ENCODE measurements around the gene LRRC8B. TPM values are rescaled to one million over a fixed set of nuclear protein-coding genes. Genes with fewer than 3 reads are reported as not detected.

The LRRC8B gene
- total RNA-seq, 2 experiments from 2014 or later, result 4.4 to 9.9 TPM

- Histone ChIP-seq H3K9me2 (ENCODE audit: insufficient read depth, low read length) (no peaks in the 10 kb centered on the region), H4K20me1 (ENCODE audit: insufficient read depth, low read length) (no peaks in the 10 kb centered on the region), H3K36me3 (ENCODE audit: insufficient read depth, low read length) (no peaks in the 10 kb centered on the region), H3K79me2 (ENCODE audit: insufficient read depth, low read depth, low read length) (peaks cover 12% of the 10 kb centered on the region; the same call in 1 of the 2 replicates), H3K4me1 (ENCODE audit: insufficient read depth, low read length, poor library complexity, severe bottlenecking) (peaks cover 9% of the 10 kb centered on the region), H3K4me2 (ENCODE audit: low read length) (no peak overlapping the region), H3K9me3 (ENCODE audit: low read length) (no peaks in the 10 kb centered on the region), H3K27ac (ENCODE audit: low read depth, low read length, poor library complexity, severe bottlenecking) (no peak overlapping the region), H2AFZ (ENCODE audit: low read length) (no peak overlapping the region), H3K4me3 (ENCODE audit: low read depth, low read length, poor library complexity, severe bottlenecking) (no peak overlapping the region)
- DNase-seq (ENCODE audit: low spot score), result no peak
- no TSS peak for BruUV-seq (replicated peaks)
- no peak for TF ChIP-seq EZH2phosphoT487 (IDR thresholded peaks at IDR 0.05; ENCODE audit: borderline replicate concordance, low read depth, low read length)
- TF ChIP-seq CTCF (conservative IDR thresholded peaks at IDR 0.05; ENCODE audit: low read length), result no peak
- intact Hi-C loops (cut with micrococcal nuclease; ENCODE audit: unreplicated experiment), result no loop called here
- POLR2A ChIA-PET, result no interaction called here
- CTCF ChIA-PET (ENCODE audit: unreplicated experiment), result no interaction called here
These were observed 23.0 kb downstream of the LRRC8B start for GRCh38 chr1:89547563-89548116.

GRCh38 chr1:89548122-89548857, 23.7 kb downstream of the LRRC8B start:
- BruUV-seq (replicated peaks), result no TSS peak
- no peak for TF ChIP-seq CTCF (conservative IDR thresholded peaks at IDR 0.05; ENCODE audit: low read length)
- no peak for TF ChIP-seq EZH2phosphoT487 (IDR thresholded peaks at IDR 0.05; ENCODE audit: borderline replicate concordance, low read depth, low read length)
- Histone ChIP-seq H3K4me1 (ENCODE audit: insufficient read depth, low read length, poor library complexity, severe bottlenecking) (peaks cover 16% of the 10 kb centered on the region), H4K20me1 (ENCODE audit: insufficient read depth, low read length) (no peaks in the 10 kb centered on the region), H3K9me3 (ENCODE audit: low read length) (no peaks in the 10 kb centered on the region), H2AFZ (ENCODE audit: low read length) (no peak overlapping the region), H3K9me2 (ENCODE audit: insufficient read depth, low read length) (no peaks in the 10 kb centered on the region), H3K4me3 (ENCODE audit: low read depth, low read length, poor library complexity, severe bottlenecking) (no peak overlapping the region), H3K36me3 (ENCODE audit: insufficient read depth, low read length) (no peaks in the 10 kb centered on the region), H3K4me2 (ENCODE audit: low read length) (no peak overlapping the region), H3K79me2 (ENCODE audit: insufficient read depth, low read depth, low read length) (peaks cover 12% of the 10 kb centered on the region; the same call in 1 of the 2 replicates), H3K27ac (ENCODE audit: low read depth, low read length, poor library complexity, severe bottlenecking) (no peak overlapping the region)
- DNase-seq (ENCODE audit: low spot score), result no peak
- POLR2A ChIA-PET, result no interaction called here
- intact Hi-C loops (cut with micrococcal nuclease; ENCODE audit: unreplicated experiment), result no loop called here
- CTCF ChIA-PET (ENCODE audit: unreplicated experiment), result no interaction called here

GRCh38 chr1:89550995-89551394, 26.4 kb downstream of the LRRC8B start:
- CTCF ChIA-PET (ENCODE audit: unreplicated experiment), result no interaction called here
- no peaks in the 10 kb centered on the region for H3K9me2 ChIP-seq (ENCODE audit: insufficient read depth, low read length)
- H4K20me1 ChIP-seq (ENCODE audit: insufficient read depth, low read length), result no peaks in the 10 kb centered on the region
- peaks cover 13% of the 10 kb centered on the region; the same call in 1 of the 2 replicates for H3K79me2 ChIP-seq (ENCODE audit: insufficient read depth, low read depth, low read length)
- H3K36me3 ChIP-seq (ENCODE audit: insufficient read depth, low read length), result no peaks in the 10 kb centered on the region
- POLR2A ChIA-PET, result interaction anchor here (0.7 to 1.0 kb wide), 3 partner anchors 13 to 465 kb away, joined by 3 to 5 read pairs (median 4); no protein-coding TSS in a partner anchor
- no peak overlapping the region for H2AFZ ChIP-seq (ENCODE audit: low read length)
- H3K4me2 ChIP-seq (ENCODE audit: low read length), result no peak overlapping the region
- no peak overlapping the region for H3K4me3 ChIP-seq (ENCODE audit: low read depth, low read length, poor library complexity, severe bottlenecking)
- intact Hi-C loops (cut with micrococcal nuclease; ENCODE audit: unreplicated experiment), result no loop called here
- H3K27ac ChIP-seq (ENCODE audit: low read depth, low read length, poor library complexity, severe bottlenecking), result no peak overlapping the region
- no peaks in the 10 kb centered on the region for H3K9me3 ChIP-seq (ENCODE audit: low read length)
- no TSS peak for BruUV-seq (replicated peaks)
- no peak for TF ChIP-seq EZH2phosphoT487 (IDR thresholded peaks at IDR 0.05; ENCODE audit: borderline replicate concordance, low read depth, low read length)
- TF ChIP-seq CTCF (conservative IDR thresholded peaks at IDR 0.05; ENCODE audit: low read length), result no peak
- DNase-seq (ENCODE audit: low spot score), result no peak
- peaks cover 20% of the 10 kb centered on the region for H3K4me1 ChIP-seq (ENCODE audit: insufficient read depth, low read length, poor library complexity, severe bottlenecking)

Data from OCI-LY7 (cell line).